ENCODE data around the gene ZC3H14. TPM values are rescaled to one million over a fixed set of nuclear protein-coding genes. Genes with fewer than 3 reads are reported as not detected.
A peak's percentile ranks its signal among the peaks of the same experiment; 100 is the strongest.

ZC3H14 gene
- total RNA-seq, 4 donors from 2014 or later = 52.8 to 71.4 (median 59.3) TPM

DNA sequence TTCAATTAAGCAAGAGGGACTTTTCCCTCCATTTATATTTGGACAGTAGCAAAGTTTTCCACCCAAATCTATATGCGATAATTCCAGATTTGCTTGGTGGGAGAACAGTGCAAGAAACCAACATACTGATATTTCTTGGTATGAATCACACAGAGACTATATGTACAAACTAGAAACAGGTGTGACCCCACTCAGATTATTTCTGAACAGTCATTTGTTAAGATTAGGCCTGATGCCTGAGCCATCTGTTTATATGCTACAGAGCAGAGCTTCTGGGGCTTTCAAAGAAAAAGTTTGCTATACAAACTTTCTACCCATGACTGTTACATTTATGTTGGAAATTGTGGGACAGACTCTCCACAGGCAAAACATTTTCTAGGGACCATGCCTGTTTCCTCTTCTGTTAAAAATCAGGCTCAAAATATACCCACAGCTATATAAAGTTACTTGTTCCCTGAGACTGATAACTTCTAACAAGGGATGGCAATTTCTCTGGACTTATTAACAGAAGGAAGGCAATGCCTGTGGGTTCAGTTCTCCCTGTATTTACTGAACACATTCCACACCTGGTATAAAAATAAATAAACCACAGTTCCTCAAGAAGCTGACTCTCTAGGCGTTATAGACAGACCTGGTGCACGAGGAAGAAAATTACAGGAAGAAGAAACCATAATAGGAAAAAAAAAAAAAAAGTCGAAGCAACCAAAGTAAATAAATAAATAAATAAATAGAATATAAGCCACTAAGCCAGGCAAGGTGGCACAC is 16.0 kb upstream of the ZC3H14 start:
- Histone ChIP-seq H3K9me3 (no peaks in the 10 kb centered on the region), H3K36me3 (peaks cover 0 to 64% (median 5%) of the 10 kb centered on the region in 3 donors), H3K4me3 (no peak overlapping the region), H3K27ac (no peak overlapping the region), H3K4me1 (peaks cover 0 to 73% (median 10%) of the 10 kb centered on the region in 4 donors), H3K27me3 (no peaks in the 10 kb centered on the region)
- no peak for DNase-seq (ENCODE audit: low spot score in 2 of 2)
- 80 to 81% methylated on average over 4 of the region's 4 CpGs for WGBS, 2 donors
- TF ChIP-seq EP300 (IDR thresholded peaks at IDR 0.05) = no peak
- TF ChIP-seq POLR2A (IDR thresholded peaks at IDR 0.05) = no peak
- TF ChIP-seq, protein P1, sequence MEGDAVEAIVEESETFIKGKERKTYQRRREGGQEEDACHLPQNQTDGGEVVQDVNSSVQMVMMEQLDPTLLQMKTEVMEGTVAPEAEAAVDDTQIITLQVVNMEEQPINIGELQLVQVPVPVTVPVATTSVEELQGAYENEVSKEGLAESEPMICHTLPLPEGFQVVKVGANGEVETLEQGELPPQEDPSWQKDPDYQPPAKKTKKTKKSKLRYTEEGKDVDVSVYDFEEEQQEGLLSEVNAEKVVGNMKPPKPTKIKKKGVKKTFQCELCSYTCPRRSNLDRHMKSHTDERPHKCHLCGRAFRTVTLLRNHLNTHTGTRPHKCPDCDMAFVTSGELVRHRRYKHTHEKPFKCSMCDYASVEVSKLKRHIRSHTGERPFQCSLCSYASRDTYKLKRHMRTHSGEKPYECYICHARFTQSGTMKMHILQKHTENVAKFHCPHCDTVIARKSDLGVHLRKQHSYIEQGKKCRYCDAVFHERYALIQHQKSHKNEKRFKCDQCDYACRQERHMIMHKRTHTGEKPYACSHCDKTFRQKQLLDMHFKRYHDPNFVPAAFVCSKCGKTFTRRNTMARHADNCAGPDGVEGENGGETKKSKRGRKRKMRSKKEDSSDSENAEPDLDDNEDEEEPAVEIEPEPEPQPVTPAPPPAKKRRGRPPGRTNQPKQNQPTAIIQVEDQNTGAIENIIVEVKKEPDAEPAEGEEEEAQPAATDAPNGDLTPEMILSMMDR (IDR thresholded peaks at IDR 0.05) = no peak

DNA sequence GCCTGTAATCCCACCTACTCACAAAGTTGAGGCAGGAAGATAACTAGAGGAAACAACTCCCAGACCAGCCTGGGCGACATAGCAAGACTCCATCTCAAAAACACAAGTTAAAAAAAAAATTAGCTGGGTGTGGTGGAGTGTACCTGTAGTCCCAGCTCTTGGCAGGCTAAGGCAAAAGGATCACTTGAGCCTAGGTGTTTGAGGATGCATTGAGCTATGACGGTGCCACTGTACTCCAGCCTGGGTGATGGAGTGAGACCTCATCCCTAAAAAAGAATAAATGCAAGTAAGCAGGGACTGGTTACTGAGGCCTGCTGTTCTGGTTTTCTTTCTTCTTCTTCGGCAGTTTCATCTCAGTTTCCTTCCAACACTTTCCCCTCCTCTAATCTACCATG is 15.5 kb upstream of the ZC3H14 start:
- DNase-seq (ENCODE audit: low spot score in 2 of 2) = no peak
- TF ChIP-seq POLR2A (IDR thresholded peaks at IDR 0.05) = no peak
- Histone ChIP-seq H3K27ac (no peak overlapping the region), H3K36me3 (peaks cover 0 to 64% (median 5%) of the 10 kb centered on the region in 3 donors), H3K4me3 (no peak overlapping the region), H3K4me1 (peaks cover 0 to 76% (median 13%) of the 10 kb centered on the region in 4 donors), H3K27me3 (no peaks in the 10 kb centered on the region), H3K9me3 (no peaks in the 10 kb centered on the region)
- 75 to 81% methylated on average over 3 of the region's 3 CpGs for WGBS, 2 donors

DNA sequence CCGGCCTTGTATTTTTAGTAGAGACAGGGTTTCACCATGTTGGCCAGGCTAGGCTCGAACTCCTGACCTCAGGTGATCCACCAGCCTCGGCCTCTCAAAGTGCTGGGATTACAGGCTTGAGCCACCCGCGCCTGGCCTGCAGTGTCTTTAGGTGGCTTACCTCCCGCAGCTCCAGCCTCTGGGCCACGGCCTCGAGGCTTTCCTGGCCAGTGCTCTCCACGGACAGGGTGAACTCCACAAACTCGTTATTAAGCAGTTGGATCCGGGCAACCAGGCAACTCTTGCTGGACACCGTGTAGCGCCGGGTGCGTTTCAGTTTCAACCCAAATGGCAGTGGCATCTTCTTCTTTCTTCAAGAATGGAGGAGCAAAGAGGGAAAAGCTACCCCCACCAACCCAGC is 12.8 kb upstream of the ZC3H14 start:
- Histone ChIP-seq H3K36me3 (peaks cover 0 to 50% (median 5%) of the 10 kb centered on the region in 3 donors), H3K4me3 (no peak overlapping the region), H3K9me3 (no peaks in the 10 kb centered on the region), H3K4me1 (peaks cover 0 to 69% (median 23%) of the 10 kb centered on the region in 4 donors), H3K27ac (no peak overlapping the region), H3K27me3 (no peaks in the 10 kb centered on the region)
- no peak for DNase-seq (ENCODE audit: low spot score in 2 of 2)
- WGBS, 2 donors = 90 to 99% methylated on average over 10 to 15 of the region's 15 CpGs
- TF ChIP-seq EP300 (IDR thresholded peaks at IDR 0.05) = no peak
- TF ChIP-seq, protein P1 (IDR thresholded peaks at IDR 0.05) = no peak
- no peak for TF ChIP-seq POLR2A (IDR thresholded peaks at IDR 0.05)

DNA sequence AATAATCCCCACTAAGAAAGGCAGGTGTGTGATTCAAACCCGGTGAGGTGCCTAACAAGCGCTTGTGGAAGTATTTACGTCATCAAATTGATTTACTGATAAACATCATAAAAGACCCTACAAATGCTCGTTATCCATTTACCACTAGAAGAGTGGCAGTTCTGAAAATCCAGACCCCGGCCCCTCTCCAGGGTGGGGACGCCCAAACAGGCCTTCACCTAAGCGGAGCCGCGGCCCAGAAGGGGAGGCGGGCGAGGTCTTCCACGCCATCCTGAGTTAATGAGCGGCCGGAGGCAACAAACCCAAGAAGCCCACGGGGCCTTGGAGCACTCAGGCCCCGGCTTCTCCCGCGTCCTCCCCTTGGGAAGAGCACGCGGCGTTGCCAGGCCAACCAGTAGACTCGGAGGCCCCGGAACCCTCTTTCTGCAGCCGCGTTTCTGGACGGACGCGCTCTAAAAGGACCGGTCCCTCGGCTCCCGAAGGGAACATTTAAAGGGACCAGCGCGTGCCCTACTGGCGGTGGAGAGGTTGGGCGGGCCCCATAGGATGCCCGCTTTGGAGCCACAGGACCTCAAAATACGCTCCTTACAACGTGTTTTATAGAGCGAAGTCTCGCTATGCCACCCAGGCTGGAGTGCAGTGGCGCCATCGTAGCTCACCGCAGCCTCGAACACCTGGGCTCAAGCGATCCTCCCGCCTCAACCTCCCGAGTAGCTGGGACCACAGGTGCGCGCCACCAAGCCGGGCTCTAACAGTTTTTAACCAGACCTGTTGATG is 11.6 kb upstream of the ZC3H14 start:
- TF ChIP-seq, protein P1 (IDR thresholded peaks at IDR 0.05) = peak in 4 of 5 experiments; percentile 8 to 73 (median 46)
- TF ChIP-seq POLR2A (IDR thresholded peaks at IDR 0.05) (peak in 1 of 2 donors; percentile 44), EP300 (IDR thresholded peaks at IDR 0.05) (peak in 1 of 2 donors; percentile 92)
- Histone ChIP-seq H3K4me1 (peaks cover 0 to 75% (median 25%) of the 10 kb centered on the region in 4 donors), H3K36me3 (peaks cover 0 to 41% (median 5%) of the 10 kb centered on the region in 3 donors), H3K4me3 (peak overlapping the region; percentile 56 to 93 (median 58)), H3K9me3 (no peaks in the 10 kb centered on the region), H3K27me3 (no peaks in the 10 kb centered on the region), H3K27ac (peak overlapping the region; percentile 58 to 96 (median 82))
- peak; percentile 48 to 73 for DNase-seq (ENCODE audit: low spot score in 2 of 2)
- WGBS, 2 donors = 10 to 14% methylated on average over 30 to 43 of the region's 50 CpGs

DNA sequence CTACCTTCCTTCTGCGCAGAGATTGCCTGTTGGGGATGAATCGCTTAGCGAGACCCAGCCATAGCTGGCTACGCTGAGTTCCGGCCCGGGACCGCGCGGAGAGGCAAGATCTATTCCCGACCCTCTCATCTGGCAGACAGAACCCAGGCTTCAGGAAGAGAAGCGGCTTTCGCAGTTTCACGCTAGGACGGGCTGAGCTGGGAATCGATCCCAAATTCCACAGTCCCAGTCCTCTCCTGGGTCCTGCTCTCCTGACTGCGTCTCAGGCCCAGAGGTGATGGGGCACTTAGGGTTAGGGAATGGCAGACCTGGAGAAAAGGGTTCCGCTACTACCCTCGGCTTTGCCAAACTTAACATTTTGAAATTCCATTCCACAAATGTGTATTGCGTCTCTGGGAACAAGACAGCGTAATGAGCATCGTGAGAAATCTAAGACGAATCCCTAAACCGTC is 10.8 kb upstream of the ZC3H14 start:
- Histone ChIP-seq H3K27ac (peak overlapping the region; percentile 58 to 96 (median 82)), H3K4me3 (peak overlapping the region; percentile 56 to 93 (median 58)), H3K36me3 (peaks cover 0 to 35% (median 5%) of the 10 kb centered on the region in 3 donors), H3K9me3 (no peaks in the 10 kb centered on the region), H3K27me3 (no peaks in the 10 kb centered on the region), H3K4me1 (peaks cover 0 to 69% (median 25%) of the 10 kb centered on the region in 4 donors)
- TF ChIP-seq EP300 (IDR thresholded peaks at IDR 0.05) (peak in 1 of 2 donors; percentile 4), POLR2A (IDR thresholded peaks at IDR 0.05) (no peak)
- TF ChIP-seq, protein P1 (IDR thresholded peaks at IDR 0.05) = no peak
- DNase-seq (ENCODE audit: low spot score in 2 of 2) = peak in 1 of 2 donors; percentile 13
- WGBS, 2 donors = 8 to 15% methylated on average over 17 to 23 of the region's 23 CpGs

Measured in tibial nerve (tissue), 4 donors.